GM10266 (cell line): ENCODE measurements around the gene CADPS.

ENCODE experiments used
- DNase-seq: peaks from one replicate; pipeline ENCODE4 v3.0.0; 2012; ENCODE audit errors: extremely low spot score
- TF ChIP-seq, protein P1 (sequence below): IDR thresholded peaks from 2 replicates; pipeline ENCODE4 v1.5.1; 2012; ENCODE audit warnings: mild to moderate bottlenecking, low read depth; ENCODE audit not compliant: control insufficient read depth, insufficient read depth; ENCODE audit errors: missing control alignments

Gene CADPS

DNA sequence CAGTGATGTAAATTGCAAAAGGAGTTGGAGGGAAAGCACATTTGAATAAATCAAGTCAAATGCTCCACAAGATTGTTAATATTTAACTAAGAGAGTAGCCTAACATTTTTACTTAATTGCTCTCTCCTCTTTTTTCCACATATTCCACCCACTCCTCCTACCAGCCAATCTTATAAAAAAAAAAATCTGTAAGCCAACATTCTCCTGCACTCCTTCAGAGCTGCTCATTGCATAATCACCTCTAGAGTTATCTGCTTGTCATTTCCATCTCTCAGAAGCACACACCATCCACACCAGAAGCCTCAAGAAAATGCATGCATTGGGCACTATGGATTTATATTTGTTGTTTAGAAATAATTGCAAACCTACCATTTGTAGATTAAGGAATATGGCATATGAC is 64.1 kb downstream of the CADPS start:
- TF ChIP-seq, protein P1, sequence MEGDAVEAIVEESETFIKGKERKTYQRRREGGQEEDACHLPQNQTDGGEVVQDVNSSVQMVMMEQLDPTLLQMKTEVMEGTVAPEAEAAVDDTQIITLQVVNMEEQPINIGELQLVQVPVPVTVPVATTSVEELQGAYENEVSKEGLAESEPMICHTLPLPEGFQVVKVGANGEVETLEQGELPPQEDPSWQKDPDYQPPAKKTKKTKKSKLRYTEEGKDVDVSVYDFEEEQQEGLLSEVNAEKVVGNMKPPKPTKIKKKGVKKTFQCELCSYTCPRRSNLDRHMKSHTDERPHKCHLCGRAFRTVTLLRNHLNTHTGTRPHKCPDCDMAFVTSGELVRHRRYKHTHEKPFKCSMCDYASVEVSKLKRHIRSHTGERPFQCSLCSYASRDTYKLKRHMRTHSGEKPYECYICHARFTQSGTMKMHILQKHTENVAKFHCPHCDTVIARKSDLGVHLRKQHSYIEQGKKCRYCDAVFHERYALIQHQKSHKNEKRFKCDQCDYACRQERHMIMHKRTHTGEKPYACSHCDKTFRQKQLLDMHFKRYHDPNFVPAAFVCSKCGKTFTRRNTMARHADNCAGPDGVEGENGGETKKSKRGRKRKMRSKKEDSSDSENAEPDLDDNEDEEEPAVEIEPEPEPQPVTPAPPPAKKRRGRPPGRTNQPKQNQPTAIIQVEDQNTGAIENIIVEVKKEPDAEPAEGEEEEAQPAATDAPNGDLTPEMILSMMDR: no peak
- no peak for DNase-seq

DNA sequence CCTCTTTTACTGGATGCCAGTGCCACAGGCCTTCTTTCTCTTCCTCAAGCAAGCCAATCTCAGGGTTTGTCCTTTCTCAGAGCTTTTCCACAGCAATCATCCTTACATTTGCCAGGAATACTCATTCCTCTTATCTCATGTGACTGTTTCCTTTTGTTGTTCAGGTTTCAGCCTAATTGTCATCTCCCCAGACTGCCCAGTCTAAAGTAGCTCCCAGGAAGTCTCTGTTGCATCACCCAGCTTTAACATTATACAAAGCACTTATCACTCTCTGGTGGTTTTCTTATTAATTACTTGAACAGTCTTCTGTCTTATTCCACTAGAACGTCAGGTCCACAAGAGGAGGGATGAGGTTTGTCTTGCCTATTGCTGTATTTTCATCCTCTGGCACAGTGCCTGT is 65.8 kb downstream of the CADPS start:
- DNase-seq: no peak
- TF ChIP-seq, protein P1: no peak

DNA sequence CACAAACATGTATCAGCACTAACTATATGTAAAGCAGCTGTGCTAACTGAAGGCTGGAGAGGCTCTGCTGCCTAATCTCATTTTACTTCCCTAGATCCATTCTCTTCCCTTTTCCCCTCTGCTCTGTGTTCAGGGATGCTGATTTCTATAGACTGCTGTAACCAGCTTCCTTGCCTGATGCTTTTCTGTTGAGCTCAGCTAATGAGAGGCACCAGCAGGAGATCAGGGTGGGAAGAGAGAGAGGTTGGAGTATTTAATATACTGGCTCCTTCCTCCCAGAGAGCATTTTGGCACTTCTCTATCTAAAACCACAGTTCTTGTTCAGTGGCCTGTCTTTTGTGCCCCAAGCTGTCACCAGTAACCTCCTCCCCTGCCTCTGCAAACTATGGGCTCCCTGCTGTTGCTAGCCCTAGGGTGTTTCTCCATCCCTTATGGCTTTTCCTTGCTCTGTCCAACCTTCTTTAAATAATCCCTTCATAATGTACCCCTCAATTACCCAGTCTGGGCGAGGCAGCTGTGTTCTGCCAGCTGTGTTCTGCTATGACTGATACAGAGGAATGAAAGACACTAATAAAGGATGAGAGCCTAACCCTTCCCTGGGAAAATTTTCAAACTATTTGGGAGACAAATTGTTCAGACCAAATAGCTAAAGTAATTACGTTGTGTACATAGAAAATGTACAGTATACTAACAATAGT is 69.5 kb downstream of the CADPS start:
- TF ChIP-seq, protein P1: no peak
- DNase-seq: no peak

DNA sequence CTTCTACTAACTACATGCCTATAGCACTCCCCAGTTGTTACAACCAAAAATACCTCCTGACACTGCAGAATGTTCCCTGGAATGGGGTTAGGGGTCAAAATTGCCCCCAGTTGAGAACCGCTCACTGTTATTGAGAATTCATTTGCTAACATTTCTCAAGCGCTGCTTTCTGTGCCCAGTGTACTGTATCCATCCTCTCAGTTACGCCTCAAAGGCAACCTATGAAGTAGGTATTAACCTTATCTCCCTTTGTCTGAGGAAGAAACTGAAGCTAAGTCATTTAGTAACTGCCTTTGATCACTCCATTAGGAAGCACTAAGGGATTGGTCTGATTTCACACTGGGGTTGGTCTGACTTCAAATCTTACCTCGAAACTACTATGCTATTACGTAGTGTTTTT is 70.1 kb downstream of the CADPS start:
- no peak for DNase-seq
- TF ChIP-seq, protein P1: no peak

DNA sequence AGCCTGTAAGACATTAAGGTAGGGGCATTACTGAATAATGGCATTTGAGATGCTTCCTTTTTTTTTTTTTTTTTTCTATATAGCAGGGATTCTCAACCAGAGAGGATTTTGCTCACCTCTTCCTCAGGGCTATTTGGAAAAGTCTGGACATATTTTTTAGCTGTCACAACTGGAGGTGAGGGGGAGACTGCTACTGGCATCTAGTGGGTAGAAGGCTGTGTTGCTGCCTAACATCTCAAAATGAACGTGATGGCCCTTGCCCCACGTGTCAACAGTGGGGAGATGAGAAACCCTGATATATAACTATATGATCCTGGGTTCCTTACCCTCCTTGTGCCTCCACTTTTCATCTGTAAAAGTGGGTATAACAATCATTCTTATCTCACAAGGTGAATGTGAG is 71.9 kb downstream of the CADPS start:
- TF ChIP-seq, protein P1: no peak

DNA sequence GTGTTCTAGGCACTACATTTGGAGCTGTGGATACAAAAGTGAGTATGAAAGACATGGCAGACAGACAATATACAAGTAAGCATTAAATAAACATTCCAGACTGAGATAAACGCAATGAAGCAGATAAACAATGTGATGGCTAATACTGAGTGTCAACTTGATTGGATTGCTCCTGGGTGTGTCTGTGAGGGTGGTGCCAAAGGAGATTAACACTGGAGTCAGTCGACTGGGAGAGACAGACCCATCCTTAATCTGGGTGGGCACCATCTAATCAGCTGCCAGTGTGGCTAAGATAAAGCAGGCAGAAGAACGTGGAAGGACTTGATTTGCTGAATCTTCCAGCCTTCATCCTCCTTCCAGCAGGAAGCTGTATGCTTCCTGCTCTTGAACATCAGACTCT is 77.2 kb downstream of the CADPS start:
- TF ChIP-seq, protein P1: no peak
- DNase-seq: no peak

More for the DNA sequence above, 71.9 kb downstream of the CADPS start:
- no peak for DNase-seq

DNA sequence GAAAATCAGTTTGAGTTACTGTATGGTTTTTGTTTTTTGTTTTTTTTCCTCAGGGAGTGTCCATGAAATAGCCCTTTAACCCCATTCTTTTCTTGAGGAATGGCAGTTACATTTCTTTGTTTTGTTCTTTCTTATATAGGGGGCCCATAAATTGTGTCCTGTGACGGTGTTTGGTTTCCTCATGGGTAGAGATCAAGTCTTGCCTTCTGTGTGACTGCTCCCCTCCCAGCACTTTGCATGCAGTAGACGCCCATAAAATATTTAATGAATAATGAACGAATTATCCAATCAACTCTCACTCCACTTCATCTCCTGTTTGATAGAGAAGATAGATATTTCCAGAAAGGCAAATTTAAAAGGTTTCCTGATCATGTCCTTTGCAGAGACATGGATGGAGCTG is 78.1 kb downstream of the CADPS start:
- TF ChIP-seq, protein P1: no peak
- no peak for DNase-seq
